Subcutaneous adipose tissue (tissue), 4 donors: Measurements from ENCODE around the gene GPC6. TPM values are rescaled to one million over a fixed set of nuclear protein-coding genes. Genes with fewer than 3 reads are reported as not detected.

Experiments used
- total RNA-seq, 4 donors: library from RNA; depleted of rRNA; stranded (reverse); fragments of >200 nt; gene quantifications; one replicate each; pipeline ENCODE4 v1.1.0, GENCODE V29; 2016
- TF ChIP-seq, protein P1 (sequence below): fragments of 450-650 bp; IDR thresholded peaks from one replicate; pipeline ENCODE4 v1.5.1; 2016; ENCODE audit warnings: low read depth, mild to moderate bottlenecking, control low read depth, antibody characterized with exemption, moderate library complexity

GPC6 gene
- total RNA-seq, 4 donors from 2014 or later: 16.2 to 30.6 (median 26.9) TPM

DNA sequence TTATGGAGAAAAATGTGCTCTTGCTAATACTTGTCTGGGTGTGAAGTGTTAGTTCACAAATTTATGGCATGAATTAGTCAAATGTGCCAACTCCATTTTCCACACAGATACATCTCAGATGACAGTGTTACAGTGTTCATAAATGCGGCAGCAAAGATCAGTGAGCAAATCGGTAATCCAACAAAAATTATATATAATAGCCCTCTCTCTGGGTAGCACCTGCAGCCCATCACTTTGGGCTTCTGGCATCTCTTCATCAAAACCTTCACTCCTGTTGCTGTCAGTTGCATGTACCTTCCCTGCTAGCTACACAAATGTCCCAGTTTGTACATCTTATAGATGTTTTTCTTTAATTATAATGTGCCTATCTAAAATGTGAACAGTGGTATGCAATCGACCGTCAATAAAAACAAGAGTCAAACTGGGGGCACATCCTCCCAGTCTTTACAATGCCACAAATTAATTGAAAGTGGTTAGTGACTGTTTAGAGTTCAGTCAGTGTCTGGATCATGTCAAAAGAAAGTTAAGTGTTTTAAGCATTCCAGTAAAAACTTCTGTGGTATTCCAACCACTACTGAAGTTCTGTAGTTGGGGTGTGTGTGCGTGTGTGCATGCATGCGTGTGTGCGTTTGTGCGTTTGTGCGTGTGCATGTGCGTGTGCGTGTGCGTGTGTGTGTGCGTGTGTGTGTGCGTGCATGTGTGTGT, 804.0 kb downstream of the GPC6 start:
- TF ChIP-seq, protein P1, sequence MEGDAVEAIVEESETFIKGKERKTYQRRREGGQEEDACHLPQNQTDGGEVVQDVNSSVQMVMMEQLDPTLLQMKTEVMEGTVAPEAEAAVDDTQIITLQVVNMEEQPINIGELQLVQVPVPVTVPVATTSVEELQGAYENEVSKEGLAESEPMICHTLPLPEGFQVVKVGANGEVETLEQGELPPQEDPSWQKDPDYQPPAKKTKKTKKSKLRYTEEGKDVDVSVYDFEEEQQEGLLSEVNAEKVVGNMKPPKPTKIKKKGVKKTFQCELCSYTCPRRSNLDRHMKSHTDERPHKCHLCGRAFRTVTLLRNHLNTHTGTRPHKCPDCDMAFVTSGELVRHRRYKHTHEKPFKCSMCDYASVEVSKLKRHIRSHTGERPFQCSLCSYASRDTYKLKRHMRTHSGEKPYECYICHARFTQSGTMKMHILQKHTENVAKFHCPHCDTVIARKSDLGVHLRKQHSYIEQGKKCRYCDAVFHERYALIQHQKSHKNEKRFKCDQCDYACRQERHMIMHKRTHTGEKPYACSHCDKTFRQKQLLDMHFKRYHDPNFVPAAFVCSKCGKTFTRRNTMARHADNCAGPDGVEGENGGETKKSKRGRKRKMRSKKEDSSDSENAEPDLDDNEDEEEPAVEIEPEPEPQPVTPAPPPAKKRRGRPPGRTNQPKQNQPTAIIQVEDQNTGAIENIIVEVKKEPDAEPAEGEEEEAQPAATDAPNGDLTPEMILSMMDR: no peak

DNA sequence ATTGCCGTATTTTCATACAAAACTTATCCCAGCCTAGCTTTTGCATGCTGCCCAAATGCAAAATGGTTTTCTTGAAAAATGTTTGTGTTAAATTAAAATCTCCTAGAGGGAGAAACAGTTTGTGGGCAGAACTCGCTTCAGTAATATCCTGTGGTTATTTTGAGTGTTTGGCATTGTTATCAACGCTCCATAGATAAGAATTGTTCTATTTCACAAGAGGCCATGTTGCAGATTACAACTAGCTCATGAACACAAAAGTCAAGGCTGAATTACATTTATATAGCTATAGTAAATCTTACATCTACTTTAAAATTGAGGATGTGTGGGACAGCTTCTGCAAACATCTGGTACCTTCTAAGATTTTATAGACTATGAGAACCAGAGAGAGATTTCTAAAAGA, 805.0 kb downstream of the GPC6 start:
- TF ChIP-seq, protein P1: no peak

DNA sequence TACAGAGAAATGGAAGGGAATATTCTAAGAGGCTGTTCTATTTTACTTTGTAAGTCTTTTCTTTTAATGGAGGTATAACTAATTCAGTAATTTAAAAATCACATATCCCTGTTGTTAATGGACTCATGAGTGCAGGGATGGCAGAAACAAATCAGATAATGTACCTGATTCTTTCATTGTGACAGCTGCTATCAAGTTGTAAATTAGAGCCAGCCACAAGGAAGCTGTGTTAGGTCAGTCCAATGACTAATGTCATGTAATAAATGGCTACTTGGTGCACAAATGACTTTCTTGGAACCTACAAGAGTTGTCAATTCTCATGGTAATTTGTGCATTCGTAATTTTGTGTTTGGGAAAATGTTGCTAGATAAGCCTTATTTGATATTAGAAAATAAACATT, 806.5 kb downstream of the GPC6 start:
- TF ChIP-seq, protein P1: no peak

DNA sequence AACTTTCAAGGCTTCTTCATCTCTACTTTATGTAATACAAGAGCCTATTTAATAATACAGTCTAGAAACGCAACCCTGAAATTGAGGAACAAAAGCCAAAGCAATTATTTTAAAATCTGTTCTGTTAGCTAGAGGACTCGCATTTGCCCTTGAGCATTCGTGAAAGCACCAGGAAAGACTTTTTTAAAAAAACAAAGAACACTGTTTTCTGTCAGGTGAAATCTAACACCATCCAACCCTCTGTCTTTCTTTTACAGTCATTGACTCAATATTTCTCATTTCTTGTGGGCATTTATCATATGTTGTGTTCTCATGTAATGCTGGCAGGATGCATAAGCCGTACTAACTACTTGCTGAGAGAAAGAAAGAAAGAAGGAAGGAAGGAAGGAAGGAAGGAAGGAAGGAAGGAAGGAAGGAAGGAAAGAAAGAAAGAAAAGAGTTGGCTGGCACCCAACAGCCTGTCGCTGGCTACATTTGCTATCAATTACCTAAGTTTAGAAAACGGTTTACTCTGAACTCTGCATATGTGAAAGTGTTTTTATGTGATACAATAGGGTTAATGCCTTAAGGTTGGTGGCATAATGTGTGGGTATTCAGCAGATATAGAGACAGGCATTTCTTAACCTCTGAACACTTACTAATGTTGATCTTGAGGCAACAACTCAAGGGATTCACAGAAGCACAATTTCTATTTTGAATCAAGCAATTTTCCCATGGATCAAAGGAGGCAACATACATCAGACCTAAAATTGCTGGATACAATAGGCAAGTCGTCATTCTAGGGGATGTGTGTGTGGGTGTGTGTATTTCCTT, 807.4 kb downstream of the GPC6 start:
- TF ChIP-seq, protein P1: no peak

DNA sequence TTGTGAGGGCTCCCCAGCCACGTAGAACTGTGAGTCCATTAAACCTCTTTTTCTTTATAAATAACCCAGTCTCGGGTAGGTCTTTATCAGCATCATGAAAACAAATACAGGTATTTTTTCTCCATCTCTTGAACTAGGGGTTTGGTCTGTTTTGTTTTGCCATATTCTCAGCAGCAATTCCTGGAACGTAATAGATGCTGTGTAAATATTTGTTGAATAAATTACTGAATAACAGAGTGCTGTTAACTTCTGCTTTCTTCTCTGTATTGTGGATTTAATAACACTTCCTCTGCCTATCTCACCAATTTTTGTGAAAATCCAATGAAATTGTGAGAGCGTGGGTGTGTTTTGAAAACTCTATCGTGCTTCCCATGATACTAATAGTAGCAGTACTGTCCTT, 823.4 kb downstream of the GPC6 start:
- TF ChIP-seq, protein P1: no peak

DNA sequence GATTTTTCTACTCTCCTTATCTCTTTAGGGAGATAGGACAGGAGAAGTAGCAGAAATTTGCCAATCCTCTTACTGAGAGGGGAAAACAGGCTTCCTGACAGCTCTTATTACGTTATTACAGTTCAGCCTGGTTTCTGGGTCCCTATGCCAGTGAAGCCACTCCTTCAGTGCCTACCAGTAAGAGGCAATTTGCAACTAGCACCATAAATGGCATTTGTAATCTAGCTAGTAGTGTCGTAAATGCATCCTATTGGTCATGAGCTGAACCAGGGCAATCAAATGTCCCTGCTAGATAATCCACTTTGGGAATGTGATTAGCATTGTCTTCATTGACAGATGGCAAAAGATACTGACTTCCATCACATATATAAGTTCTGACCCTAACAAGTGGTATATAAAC, 824.1 kb downstream of the GPC6 start:
- TF ChIP-seq, protein P1: no peak

DNA sequence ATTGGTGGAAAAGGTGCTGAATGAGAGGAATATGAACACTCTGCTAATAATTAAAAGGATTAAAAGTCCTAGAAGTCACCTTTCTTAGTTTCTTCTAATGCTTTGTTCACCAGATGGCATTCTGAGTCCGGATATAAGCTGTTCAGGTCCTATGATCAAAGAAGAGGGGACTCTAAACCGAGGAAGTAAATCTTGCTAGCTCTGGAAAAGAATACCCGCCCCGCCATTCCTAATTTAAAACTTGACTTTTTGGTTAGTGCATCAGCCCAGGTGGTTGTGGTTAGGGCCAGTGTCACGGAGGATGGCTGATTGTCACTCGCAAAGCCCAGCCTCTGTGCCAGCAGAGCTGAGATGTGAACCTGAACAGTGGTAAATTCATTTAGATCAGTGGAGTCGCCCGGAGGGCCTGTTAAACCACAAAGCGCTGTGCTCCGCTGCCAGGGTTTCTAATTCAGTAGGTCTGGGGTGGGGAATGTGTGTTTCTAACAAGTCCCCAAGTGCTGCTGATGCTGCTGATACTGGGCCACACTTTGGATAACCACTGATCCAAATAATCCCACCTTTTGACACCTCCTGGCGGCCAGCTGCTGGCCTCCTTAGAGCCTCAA, 827.5 kb downstream of the GPC6 start:
- TF ChIP-seq, protein P1: no peak
